Panc1 (cell line): ENCODE data around the gene GRIK3.

Source experiments
- POLR2AphosphoS5 ChIP-seq: IDR thresholded peaks from 2 replicates; pipeline ENCODE4 v1.6.1; 2012; ENCODE audit warnings: mild to moderate bottlenecking, low read depth, low read length, moderate library complexity
- SIN3A ChIP-seq: IDR thresholded peaks from 2 replicates; pipeline ENCODE4 v1.6.1; 2012; ENCODE audit warnings: low read depth, mild to moderate bottlenecking, low read length, moderate library complexity, borderline replicate concordance; ENCODE audit not compliant: insufficient read depth
- TCF7L2 ChIP-seq: IDR thresholded peaks from 2 replicates; pipeline ENCODE4 v1.6.1; 2011; ENCODE audit warnings: mild to moderate bottlenecking, low read depth, low read length, inconsistent platforms
- TF ChIP-seq, protein P1 (sequence below): fragments of 450-650 bp; IDR thresholded peaks from 2 replicates; pipeline ENCODE4 v1.5.1; 2017; ENCODE audit warnings: mild to moderate bottlenecking
- TF ChIP-seq, protein P2 (sequence below), 2 experiments: IDR thresholded peaks; 2 replicates each; pipeline ENCODE4 v1.6.1; 2011 to 2012; ENCODE audit warnings: low read depth in 2 of 2, control low read depth in 1 of 2, low read length in 1 of 2, mild to moderate bottlenecking in 1 of 2, moderate library complexity in 1 of 2; ENCODE audit not compliant: insufficient read depth in 1 of 2

DNA sequence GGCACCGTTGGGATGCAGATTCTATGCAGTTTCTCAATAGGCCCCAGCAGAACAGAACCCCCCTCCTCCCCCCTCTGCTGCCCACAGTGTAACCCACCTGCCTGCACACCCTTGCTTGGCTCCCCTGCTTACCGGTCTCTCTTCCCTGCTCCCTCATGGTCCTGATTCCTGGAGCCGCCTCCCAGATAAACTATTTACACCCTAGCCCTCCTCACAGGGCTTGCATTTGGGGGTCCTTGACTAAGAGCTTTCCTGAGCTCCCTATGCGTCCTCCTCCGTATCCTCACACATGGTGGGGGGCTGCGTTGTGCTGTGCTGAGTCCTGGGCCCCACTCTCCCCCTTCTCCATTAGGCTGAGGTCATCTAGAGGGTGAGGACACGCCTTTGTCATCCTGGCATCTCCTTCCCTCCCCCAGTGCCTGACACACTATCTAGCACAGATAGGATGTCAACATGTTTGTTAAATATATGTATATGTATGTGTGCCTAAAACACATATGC is 121.9 kb downstream of the GRIK3 start:
- TF ChIP-seq, protein P1, sequence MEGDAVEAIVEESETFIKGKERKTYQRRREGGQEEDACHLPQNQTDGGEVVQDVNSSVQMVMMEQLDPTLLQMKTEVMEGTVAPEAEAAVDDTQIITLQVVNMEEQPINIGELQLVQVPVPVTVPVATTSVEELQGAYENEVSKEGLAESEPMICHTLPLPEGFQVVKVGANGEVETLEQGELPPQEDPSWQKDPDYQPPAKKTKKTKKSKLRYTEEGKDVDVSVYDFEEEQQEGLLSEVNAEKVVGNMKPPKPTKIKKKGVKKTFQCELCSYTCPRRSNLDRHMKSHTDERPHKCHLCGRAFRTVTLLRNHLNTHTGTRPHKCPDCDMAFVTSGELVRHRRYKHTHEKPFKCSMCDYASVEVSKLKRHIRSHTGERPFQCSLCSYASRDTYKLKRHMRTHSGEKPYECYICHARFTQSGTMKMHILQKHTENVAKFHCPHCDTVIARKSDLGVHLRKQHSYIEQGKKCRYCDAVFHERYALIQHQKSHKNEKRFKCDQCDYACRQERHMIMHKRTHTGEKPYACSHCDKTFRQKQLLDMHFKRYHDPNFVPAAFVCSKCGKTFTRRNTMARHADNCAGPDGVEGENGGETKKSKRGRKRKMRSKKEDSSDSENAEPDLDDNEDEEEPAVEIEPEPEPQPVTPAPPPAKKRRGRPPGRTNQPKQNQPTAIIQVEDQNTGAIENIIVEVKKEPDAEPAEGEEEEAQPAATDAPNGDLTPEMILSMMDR = no peak
- TF ChIP-seq TCF7L2 (no peak), POLR2AphosphoS5 (no peak), SIN3A (no peak)
- TF ChIP-seq, protein P2, sequence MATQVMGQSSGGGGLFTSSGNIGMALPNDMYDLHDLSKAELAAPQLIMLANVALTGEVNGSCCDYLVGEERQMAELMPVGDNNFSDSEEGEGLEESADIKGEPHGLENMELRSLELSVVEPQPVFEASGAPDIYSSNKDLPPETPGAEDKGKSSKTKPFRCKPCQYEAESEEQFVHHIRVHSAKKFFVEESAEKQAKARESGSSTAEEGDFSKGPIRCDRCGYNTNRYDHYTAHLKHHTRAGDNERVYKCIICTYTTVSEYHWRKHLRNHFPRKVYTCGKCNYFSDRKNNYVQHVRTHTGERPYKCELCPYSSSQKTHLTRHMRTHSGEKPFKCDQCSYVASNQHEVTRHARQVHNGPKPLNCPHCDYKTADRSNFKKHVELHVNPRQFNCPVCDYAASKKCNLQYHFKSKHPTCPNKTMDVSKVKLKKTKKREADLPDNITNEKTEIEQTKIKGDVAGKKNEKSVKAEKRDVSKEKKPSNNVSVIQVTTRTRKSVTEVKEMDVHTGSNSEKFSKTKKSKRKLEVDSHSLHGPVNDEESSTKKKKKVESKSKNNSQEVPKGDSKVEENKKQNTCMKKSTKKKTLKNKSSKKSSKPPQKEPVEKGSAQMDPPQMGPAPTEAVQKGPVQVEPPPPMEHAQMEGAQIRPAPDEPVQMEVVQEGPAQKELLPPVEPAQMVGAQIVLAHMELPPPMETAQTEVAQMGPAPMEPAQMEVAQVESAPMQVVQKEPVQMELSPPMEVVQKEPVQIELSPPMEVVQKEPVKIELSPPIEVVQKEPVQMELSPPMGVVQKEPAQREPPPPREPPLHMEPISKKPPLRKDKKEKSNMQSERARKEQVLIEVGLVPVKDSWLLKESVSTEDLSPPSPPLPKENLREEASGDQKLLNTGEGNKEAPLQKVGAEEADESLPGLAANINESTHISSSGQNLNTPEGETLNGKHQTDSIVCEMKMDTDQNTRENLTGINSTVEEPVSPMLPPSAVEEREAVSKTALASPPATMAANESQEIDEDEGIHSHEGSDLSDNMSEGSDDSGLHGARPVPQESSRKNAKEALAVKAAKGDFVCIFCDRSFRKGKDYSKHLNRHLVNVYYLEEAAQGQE (IDR thresholded peaks at IDR 0.05; ENCODE audit: insufficient read depth in 1 of 2, low read depth in 2 of 2, low read length in 1 of 2) = no peak
